IMR-90 (cell line): ENCODE data around the gene NEK6. TPM values are rescaled to one million over a fixed set of nuclear protein-coding genes. Genes with fewer than 3 reads are reported as not detected.

Source experiments
- ATAC-seq: fragments of 200-7000 bp; cut with Tn5 transposase; 2 replicates; pipeline ENCODE4 v1.9.1; 2020; ENCODE audit warnings: low read depth, mild to moderate bottlenecking, moderate library complexity
- BruUV-seq: library from RNA; stranded (reverse); fragments of 400-500 nt; replicated peaks from 2 replicates; lab custom pipeline; 2021; lab: Mats Ljungman, UMichigan
- CTCF ChIA-PET: fragments of 300-600 bp; formaldehyde crosslinking; extraction: SDS; loops from one replicate; lab custom pipeline; 2021; ENCODE audit warnings: antibody characterized with exemption; lab: Yijun Ruan, JAX
- POLR2A ChIA-PET: fragments of 300-600 bp; sonication (Branson Sonifier 250); formaldehyde crosslinking; loops from one replicate; lab custom pipeline; 2022; ENCODE audit warnings: antibody characterized with exemption; ENCODE audit not compliant: unreplicated experiment; lab: Charles Lee
- DNase-seq: peaks from one replicate; pipeline ENCODE4 v3.0.0; 2013
- H2AFZ ChIP-seq: replicated peaks from 2 replicates; pipeline ENCODE3; 2013; ENCODE audit warnings: low read length, mild to moderate bottlenecking; ENCODE audit not compliant: poor library complexity
- H2AK5ac ChIP-seq: 2 replicates; pipeline ENCODE4 v1.6.1; 2013; ENCODE audit warnings: low read depth, low read length, inconsistent platforms
- H2AK9ac ChIP-seq: replicated peaks from 2 replicates; pipeline ENCODE3; 2013; ENCODE audit warnings: mild to moderate bottlenecking, low read depth, low read length, moderate library complexity; ENCODE audit not compliant: poor library complexity
- H2BK120ac ChIP-seq: 2 replicates; pipeline ENCODE4 v1.6.1; 2013; ENCODE audit warnings: low read depth, low read length, inconsistent platforms
- H2BK15ac ChIP-seq: 3 replicates; pipeline ENCODE4 v1.6.1; 2013; ENCODE audit warnings: low read depth, low read length, inconsistent platforms
- H2BK20ac ChIP-seq: 2 replicates; pipeline ENCODE4 v1.6.1; 2013; ENCODE audit warnings: low read depth, mild to moderate bottlenecking, inconsistent platforms, low read length, moderate library complexity
- H2BK5ac ChIP-seq: 2 replicates; pipeline ENCODE4 v1.6.1; 2013; ENCODE audit warnings: mild to moderate bottlenecking, low read depth, low read length, inconsistent platforms; ENCODE audit not compliant: poor library complexity, severe bottlenecking
- H3K14ac ChIP-seq: replicated peaks from 2 replicates; pipeline ENCODE4 v1.6.1; 2013; ENCODE audit warnings: low read depth, low read length, inconsistent platforms
- H3K18ac ChIP-seq: 2 replicates; pipeline ENCODE4 v1.6.1; 2013; ENCODE audit warnings: low read depth, low read length, control low read depth
- H3K23ac ChIP-seq: 2 replicates; pipeline ENCODE4 v1.6.1; 2013; ENCODE audit warnings: low read depth, low read length, inconsistent platforms
- H3K27ac ChIP-seq: 2 replicates; pipeline ENCODE4 v1.5.1; 2013; ENCODE audit warnings: mild to moderate bottlenecking, control low read depth, low read length; ENCODE audit not compliant: insufficient read depth
- H3K27me3 ChIP-seq: 2 replicates; pipeline ENCODE4 v1.6.1; 2013; ENCODE audit warnings: low read length; ENCODE audit not compliant: control insufficient read depth, insufficient read depth
- H3K36me3 ChIP-seq: 2 replicates; pipeline ENCODE4 v1.6.1; 2013; ENCODE audit warnings: low read length, mixed read lengths; ENCODE audit not compliant: control insufficient read depth, insufficient read depth
- H3K4ac ChIP-seq: 2 replicates; pipeline ENCODE4 v1.6.1; 2013; ENCODE audit warnings: low read depth, low read length, inconsistent platforms
- H3K4me1 ChIP-seq: 2 replicates; pipeline ENCODE4 v1.6.1; 2013; ENCODE audit warnings: low read length, mixed read lengths; ENCODE audit not compliant: control insufficient read depth, insufficient read depth
- H3K4me2 ChIP-seq: 2 replicates; pipeline ENCODE4 v1.6.1; 2013; ENCODE audit warnings: low read depth, mild to moderate bottlenecking, control low read depth, low read length, moderate library complexity
- H3K4me3 ChIP-seq: 2 replicates; pipeline ENCODE4 v1.5.1; 2013; ENCODE audit warnings: low read depth, mild to moderate bottlenecking, control low read depth, low read length, moderate library complexity; ENCODE audit not compliant: insufficient read depth
- H3K56ac ChIP-seq: 2 replicates; pipeline ENCODE4 v1.6.1; 2013; ENCODE audit warnings: low read length, inconsistent platforms; ENCODE audit not compliant: insufficient read depth; ENCODE audit errors: extremely low read depth
- H3K79me1 ChIP-seq, 2 experiments: 2 replicates each; pipeline ENCODE4 v1.6.1; 2013; ENCODE audit warnings: low read length in 2 of 2, inconsistent platforms in 1 of 2, low read depth in 1 of 2
- H3K9ac ChIP-seq: 2 replicates; pipeline ENCODE4 v1.6.1; 2013; ENCODE audit warnings: low read depth, low read length, control low read depth
- H3K9me1 ChIP-seq: 2 replicates; pipeline ENCODE4 v1.6.1; 2013; ENCODE audit warnings: low read length, inconsistent platforms; ENCODE audit not compliant: insufficient read depth
- H3K9me3 ChIP-seq: 2 replicates; pipeline ENCODE4 v1.6.1; 2013; ENCODE audit warnings: low read length; ENCODE audit not compliant: control insufficient read depth, insufficient read depth
- H4K20me1 ChIP-seq: 2 replicates; pipeline ENCODE4 v1.6.1; 2013; ENCODE audit warnings: low read length, inconsistent platforms; ENCODE audit not compliant: insufficient read depth
- H4K5ac ChIP-seq: 2 replicates; pipeline ENCODE4 v1.6.1; 2013; ENCODE audit warnings: mild to moderate bottlenecking, low read depth, low read length, control low read depth
- H4K8ac ChIP-seq, 2 experiments: 2 replicates each; pipeline ENCODE4 v1.6.1; 2013; ENCODE audit warnings: low read depth in 2 of 2, low read length in 2 of 2, control low read depth in 1 of 2, inconsistent platforms in 1 of 2
- H4K91ac ChIP-seq: 2 replicates; pipeline ENCODE4 v1.6.1; 2013; ENCODE audit warnings: low read depth, low read length, inconsistent platforms; ENCODE audit not compliant: insufficient read depth
- BHLHE40 ChIP-seq: fragments of 150-350 bp; IDR thresholded peaks from 2 replicates; pipeline ENCODE4 v1.6.1; 2016; ENCODE audit warnings: mild to moderate bottlenecking, low read depth, low read length
- CEBPB ChIP-seq: IDR thresholded peaks from 2 replicates; pipeline ENCODE4 v1.6.1; 2012; ENCODE audit warnings: low read depth, low read length, improper control_type of control experiment
- CHD1 ChIP-seq: IDR thresholded peaks from 2 replicates; pipeline ENCODE4 v1.6.1; 2012; ENCODE audit warnings: low read depth, low read length, improper control_type of control experiment
- CTCF ChIP-seq: conservative IDR thresholded peaks from 2 replicates; pipeline ENCODE4 v1.5.1; 2012; ENCODE audit warnings: mild to moderate bottlenecking, low read depth, low read length, improper control_type of control experiment
- ELK1 ChIP-seq: fragments of 150-350 bp; IDR thresholded peaks from 2 replicates; pipeline ENCODE4 v1.6.1; 2016; ENCODE audit warnings: low read depth, mild to moderate bottlenecking, low read length, moderate library complexity, borderline replicate concordance
- FOS ChIP-seq: fragments of 150-350 bp; IDR thresholded peaks from 2 replicates; pipeline ENCODE4 v1.6.1; 2016; ENCODE audit warnings: low read depth, low read length
- MAFK ChIP-seq: IDR thresholded peaks from 2 replicates; pipeline ENCODE4 v1.6.1; 2012; ENCODE audit warnings: low read depth, low read length, improper control_type of control experiment
- MAZ ChIP-seq: IDR thresholded peaks from 2 replicates; pipeline ENCODE4 v1.6.1; 2012; ENCODE audit warnings: low read depth, mild to moderate bottlenecking, low read length, improper control_type of control experiment, moderate library complexity, borderline replicate concordance
- MXI1 ChIP-seq: IDR thresholded peaks from 2 replicates; pipeline ENCODE4 v1.6.1; 2012; ENCODE audit warnings: low read depth, mild to moderate bottlenecking, low read length, moderate library complexity, borderline replicate concordance
- NFE2L2 ChIP-seq: fragments of 150-350 bp; IDR thresholded peaks from 2 replicates; pipeline ENCODE4 v1.6.1; 2016; ENCODE audit warnings: low read depth, mild to moderate bottlenecking, low read length
- POLR2A ChIP-seq: IDR thresholded peaks from 2 replicates; pipeline ENCODE4 v1.6.1; 2012; ENCODE audit warnings: mild to moderate bottlenecking, low read depth, low read length
- RAD21 ChIP-seq: IDR thresholded peaks from 2 replicates; pipeline ENCODE4 v1.6.1; 2012; ENCODE audit warnings: low read length, improper control_type of control experiment
- RFX5 ChIP-seq: IDR thresholded peaks from 2 replicates; pipeline ENCODE4 v1.8.0; 2012; ENCODE audit warnings: low read depth, mild to moderate bottlenecking, low read length, moderate library complexity
- SMC3 ChIP-seq: fragments of 150-350 bp; IDR thresholded peaks from 2 replicates; pipeline ENCODE4 v1.6.1; 2016; ENCODE audit warnings: low read depth, mild to moderate bottlenecking, antibody characterized with exemption, low read length, moderate library complexity
- USF2 ChIP-seq: fragments of 150-350 bp; IDR thresholded peaks from 2 replicates; pipeline ENCODE4 v1.6.1; 2017; ENCODE audit warnings: mild to moderate bottlenecking, antibody characterized with exemption, low read length, low read depth
- WGBS, 2 experiments: methylation state at CpG; one replicate each; pipeline versions ENCODE4 v1.1.5 to v1.1.7; 2013; ENCODE audit warnings: missing lambda C conversion rate in 2 of 2; ENCODE audit not compliant: insufficient read length in 1 of 2; ENCODE audit errors: extremely low coverage in 2 of 2; 5-methylcytosine and 5-hydroxymethylcytosine counted together
- dilution Hi-C: fragments of 300-500 bp; cut with HindIII; formaldehyde crosslinking; loops from one replicate; pipeline ENCODE4 v1.14.3; 2018; ENCODE audit warnings: low sequenced_read_pairs; ENCODE audit not compliant: unreplicated experiment
- in situ Hi-C: fragments of 300-500 bp; cut with MboI; formaldehyde crosslinking; loops from 3 replicates; pipeline ENCODE4 v1.14.3; 2019; ENCODE audit warnings: low sequenced_read_pairs, inconsistent platforms, mixed read lengths
- intact Hi-C: fragments of 100-400 bp; cut with micrococcal nuclease; formaldehyde crosslinking; loops from 2 replicates; pipeline ENCODE4 v1.10.0; 2022
- polyA plus RNA-seq, 3 experiments: library from polyadenylated mRNA; depleted of rRNA; stranded (reverse); fragments of >200 nt; gene quantifications; 2 replicates each; pipeline ENCODE4 v1.2.3, GENCODE V29; 2012; ENCODE audit warnings: low replicate concordance in 1 of 3
- total RNA-seq: library from RNA; depleted of rRNA; stranded (reverse); fragments of >200 nt; gene quantifications from 2 replicates; pipeline ENCODE4 v1.2.3, GENCODE V29; 2012

Gene NEK6
- total and polyA plus RNA-seq, 2 of the 4 experiments (the other 2 are of a cell fraction), result 79.9 to 112 TPM

GRCh38 chr9:124284237-124284831 is 26.6 kb downstream of the NEK6 start:
- peak overlapping the region; percentile 94 for H4K91ac ChIP-seq
- H3K79me1 ChIP-seq, result peaks cover 18 to 90% of the 10 kb centered on the region in 2 experiments; a peak in 3 of 4 replicates
- peak overlapping the region; percentile 96 for H3K14ac ChIP-seq
- H4K5ac ChIP-seq, result peak overlapping the region; percentile 82
- ChIA-PET POLR2A (no interaction called here), CTCF (no interaction called here)
- intact Hi-C loops (no loop called here), in situ Hi-C loops (no loop called here), dilution Hi-C loops (no loop called here)
- H3K4me3 ChIP-seq, result no peak overlapping the region
- H2BK120ac ChIP-seq, result peak overlapping the region; percentile 93
- H3K9ac ChIP-seq, result peak overlapping the region; percentile 52
- no peak for TF ChIP-seq USF2
- no peak for TF ChIP-seq POLR2A
- TF ChIP-seq NFE2L2, result no peak
- no peak for TF ChIP-seq SMC3
- TF ChIP-seq MAZ, result no peak
- TF ChIP-seq ELK1, result no peak
- TF ChIP-seq CHD1, result no peak
- TF ChIP-seq FOS, result no peak
- TF ChIP-seq CEBPB, result no peak
- TF ChIP-seq MXI1, result no peak
- TF ChIP-seq RFX5, result no peak
- TF ChIP-seq MAFK, result no peak
- no peak; the same call in 1 of the 2 replicates for TF ChIP-seq BHLHE40
- no peak for TF ChIP-seq CTCF
- TF ChIP-seq RAD21, result no peak
- H2BK20ac ChIP-seq, result peak overlapping the region; percentile 96
- H3K36me3 ChIP-seq, result peaks cover 9% of the 10 kb centered on the region; the same call in 1 of the 2 replicates
- peak overlapping the region; percentile 90 for H3K56ac ChIP-seq
- peak overlapping the region; percentile 89 for H2BK5ac ChIP-seq
- H3K4ac ChIP-seq, result peak overlapping the region; percentile 99
- H4K8ac ChIP-seq, result peak overlapping the region; percentile 86 to 88
- peaks cover 74% of the 10 kb centered on the region for H3K4me1 ChIP-seq
- H3K23ac ChIP-seq, result peak overlapping the region; percentile 93
- peak overlapping the region; percentile 90 for H3K27ac ChIP-seq
- H3K9me1 ChIP-seq, result peaks cover 44% of the 10 kb centered on the region
- 39% methylated on average over 7 of the region's 18 CpGs; no CpG with 5 or more reads in 1 of the 2 experiments for WGBS, 2 experiments
- peaks cover 48% of the 10 kb centered on the region for H4K20me1 ChIP-seq
- peak overlapping the region; percentile 3; the same call in 1 of the 2 replicates for H3K4me2 ChIP-seq
- no peaks in the 10 kb centered on the region for H3K27me3 ChIP-seq
- H3K9me3 ChIP-seq, result no peaks in the 10 kb centered on the region
- H2BK15ac ChIP-seq, result peak overlapping the region; percentile 82; the same call in 2 of the 3 replicates
- H2AFZ ChIP-seq, result peak overlapping the region; percentile 28
- peak overlapping the region; percentile 88 for H3K18ac ChIP-seq
- no peak for ATAC-seq
- DNase-seq, result peak; percentile 73
- no TSS peak for BruUV-seq
- peak overlapping the region; percentile 98 for H2AK5ac ChIP-seq
- peak overlapping the region; percentile 92 for H2AK9ac ChIP-seq
